ENCODE data around the gene THRB.

DNA sequence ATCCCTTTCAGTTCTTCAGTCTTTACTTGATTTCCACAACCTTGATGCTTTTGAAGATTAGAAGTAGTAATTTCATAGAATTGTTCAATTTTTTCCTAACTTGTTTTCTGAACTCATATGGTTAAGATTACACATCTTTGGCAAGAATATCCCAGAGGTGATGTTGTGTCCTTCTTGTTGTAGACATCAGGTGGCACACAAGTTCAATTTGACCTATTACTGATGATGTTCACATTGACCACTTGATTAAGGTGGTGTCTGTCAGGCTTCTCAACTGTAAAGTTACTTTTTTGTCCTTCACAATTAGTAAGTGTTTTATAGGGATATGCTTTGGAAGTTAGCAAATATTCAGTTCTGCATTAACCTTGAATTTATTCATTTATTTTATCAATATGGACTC lies 34.6 kb upstream of the THRB start:
- no peak for TF ChIP-seq CTCF (IDR thresholded peaks at IDR 0.05)
- TF ChIP-seq POLR2AphosphoS5 (IDR thresholded peaks at IDR 0.05; ENCODE audit: insufficient read depth in 1 of 2, low read depth in 1 of 2): no peak
- TF ChIP-seq POLR2A (IDR thresholded peaks at IDR 0.05): no peak

All from vagina (tissue), 2 donors.